K562 (cell line): Measurements from ENCODE around the gene SIGLEC11. TPM values are rescaled to one million over a fixed set of nuclear protein-coding genes. Genes with fewer than 3 reads are reported as not detected.
A peak's percentile ranks its signal among the peaks of the same experiment; 100 is the strongest.

Experiments used
- CBX2 ChIP-seq: fragments of 200-600 bp; sonication (generic); IDR thresholded peaks from one replicate; pipeline ENCODE4 v1.6.1; 2012; ENCODE audit warnings: mild to moderate bottlenecking, low read length, inconsistent platforms; ENCODE audit not compliant: insufficient read depth, poor library complexity, severe bottlenecking
- CLOCK ChIP-seq: fragments of 250-450 bp; sonication (Bioruptor Pico); IDR thresholded peaks from 2 replicates; pipeline ENCODE4 v1.4.0; 2020; ENCODE audit warnings: mild to moderate bottlenecking, moderate library complexity, borderline replicate concordance
- CTBP1 ChIP-seq: fragments of 450-650 bp; IDR thresholded peaks from 2 replicates; pipeline ENCODE4 v1.6.1; 2016; ENCODE audit warnings: borderline replicate concordance
- ETV6 ChIP-seq, 3 experiments: fragments of 150-350 bp in 1 of 3; sonication (generic) in 1 of 3; formaldehyde crosslinking in 1 of 3; IDR thresholded peaks; 2 replicates each; pipeline versions ENCODE4 v1.6.1 to v1.8.0; 2014 to 2022; ENCODE audit warnings: borderline replicate concordance in 2 of 3, low read depth in 2 of 3, antibody characterized with exemption in 1 of 3, low read length in 1 of 3, mild to moderate bottlenecking in 1 of 3, missing genetic modification reagents in 1 of 3
- HNRNPLL ChIP-seq: fragments of 200-400 bp; formaldehyde crosslinking; IDR thresholded peaks from 2 replicates; pipeline ENCODE4 v1.6.1; 2017; ENCODE audit warnings: low read length, low read depth, mild to moderate bottlenecking; ENCODE audit not compliant: poor library complexity, severe bottlenecking
- IRF2 ChIP-seq: sonication (generic); formaldehyde crosslinking; IDR thresholded peaks from 2 replicates; pipeline ENCODE4 v1.8.1; 2022; ENCODE audit warnings: mild to moderate bottlenecking, missing genetic modification reagents
- KAT2B ChIP-seq: IDR thresholded peaks from one replicate; pipeline ENCODE4 v1.6.1; 2012; ENCODE audit warnings: low read depth, mild to moderate bottlenecking, control low read depth, inconsistent platforms, low read length, moderate library complexity
- MCM2 ChIP-seq: fragments of 450-650 bp; IDR thresholded peaks from 2 replicates; pipeline ENCODE4 v1.6.1; 2017; ENCODE audit warnings: low read depth, mild to moderate bottlenecking
- MLX ChIP-seq, 2 experiments: fragments of 450-650 bp in 1 of 2; sonication (generic) in 1 of 2; formaldehyde crosslinking; conservative IDR thresholded peaks; 2 replicates each; pipeline versions ENCODE4 v1.4.0 to v1.8.1; 2020 to 2022; ENCODE audit warnings: mild to moderate bottlenecking in 1 of 2, missing genetic modification reagents in 1 of 2
- MYC ChIP-seq, 2 experiments: fragments of 250-450 bp in 1 of 2; sonication (Bioruptor Pico) in 1 of 2; IDR thresholded peaks; 2 replicates each; pipeline versions ENCODE4 v1.5.1 to v1.6.1; 2012 to 2021; ENCODE audit warnings: low read depth in 2 of 2, borderline replicate concordance in 1 of 2, improper control_type of control experiment in 1 of 2, low read length in 1 of 2, mild to moderate bottlenecking in 1 of 2, moderate library complexity in 1 of 2
- NFRKB ChIP-seq: fragments of 450-650 bp; IDR thresholded peaks from 2 replicates; pipeline ENCODE4 v1.6.1; 2016; ENCODE audit warnings: low read depth
- POLR2B ChIP-seq: fragments of 450-650 bp; IDR thresholded peaks from 2 replicates; pipeline ENCODE4 v1.6.1; 2018; ENCODE audit warnings: low read depth; ENCODE audit not compliant: partially characterized antibody
- PTRF ChIP-seq: fragments of 450-650 bp; IDR thresholded peaks from 2 replicates; pipeline ENCODE4 v1.6.1; 2016; ENCODE audit warnings: mild to moderate bottlenecking, missing genetic modification characterization, missing compliant biosample characterization
- RBM25 ChIP-seq: fragments of 200-400 bp; formaldehyde crosslinking; IDR thresholded peaks from 2 replicates; pipeline ENCODE4 v1.6.1; 2018; ENCODE audit warnings: low read length, low read depth, moderate library complexity; ENCODE audit not compliant: severe bottlenecking
- SMAD1 ChIP-seq: fragments of 150-350 bp; IDR thresholded peaks from 2 replicates; pipeline ENCODE4 v1.6.1; 2014; ENCODE audit warnings: low read length, low read depth; ENCODE audit not compliant: partially characterized antibody
- SMARCE1 ChIP-seq: fragments of 450-650 bp; IDR thresholded peaks from 2 replicates; pipeline ENCODE4 v1.7.1; 2016; ENCODE audit warnings: mild to moderate bottlenecking
- TAL1 ChIP-seq: fragments of 450-650 bp; IDR thresholded peaks from 2 replicates; pipeline ENCODE4 v1.6.1; 2016; ENCODE audit warnings: mild to moderate bottlenecking
- TEAD2 ChIP-seq: fragments of 450-650 bp; IDR thresholded peaks from 2 replicates; pipeline ENCODE4 v1.6.1; 2016; ENCODE audit warnings: missing genetic modification characterization, control low read depth, missing compliant biosample characterization
- TRIM25 ChIP-seq: fragments of 450-650 bp; IDR thresholded peaks from 2 replicates; pipeline ENCODE4 v1.7.0; 2016; ENCODE audit warnings: borderline replicate concordance
- ZKSCAN1 ChIP-seq: fragments of 150-350 bp; IDR thresholded peaks from 2 replicates; pipeline ENCODE4 v1.6.1; 2016; ENCODE audit warnings: low read depth, low read length
- ZNF175 ChIP-seq: fragments of 200-800 bp; sonication (Bioruptor generic); IDR thresholded peaks from 2 replicates; pipeline ENCODE4 v1.6.1; 2016; ENCODE audit warnings: low read depth, mild to moderate bottlenecking, missing genetic modification characterization, missing compliant biosample characterization
- ZNF24 ChIP-seq: fragments of 450-650 bp; IDR thresholded peaks from 2 replicates; pipeline ENCODE4 v1.6.1; 2016
- ZNF253 ChIP-seq: fragments of 250-450 bp; sonication (Bioruptor Pico); conservative IDR thresholded peaks from 2 replicates; pipeline ENCODE4 v1.6.1; 2021; ENCODE audit warnings: mild to moderate bottlenecking
- polyA plus RNA-seq, 8 experiments: library from polyadenylated mRNA; depleted of rRNA in 4 of 8; stranded (reverse) in 5 of 8; unstranded in 3 of 8; fragments of >200 nt; fragmentation: Nextera tagmentation in 2 of 8; fragmentation: Illumina TruSeq in 1 of 8; extraction: Ambion mirVana in 2 of 8; extraction: Trizol in 1 of 8; gene quantifications; 2 replicates each; pipeline versions ENCODE4 v1.2.1 to v1.2.3, GENCODE V29; 2011 to 2014; ENCODE audit warnings: inconsistent platforms in 1 of 8, missing spikeins in 1 of 8
- total RNA-seq, 7 experiments: library from RNA; depleted of rRNA in 6 of 7; stranded (reverse); fragments of >200 nt in 6 of 7; fragmentation: Illumina TruSeq in 2 of 7; extraction: Trizol in 2 of 7; gene quantifications; 2 replicates each; pipeline versions ENCODE4 v1.2.1 to v1.2.3, GENCODE V29; 2011 to 2021; ENCODE audit warnings: low replicate concordance in 1 of 7

Gene SIGLEC11
- total and polyA plus RNA-seq, 9 of the 15 experiments (the other 6 are each of a cell fraction or from before 2014, with no cell fraction given) = not detected

- TF ChIP-seq IRF2 (CRISPR knock-in tag) (no peak), KAT2B (no peak), MLX (CRISPR knock-in tag; conservative IDR thresholded peaks at IDR 0.05) (no peak), SMAD1 (no peak), TRIM25 (no peak), ZNF253 (CRISPR knock-in tag) (no peak), ZNF175 (no peak; the same call in 1 of the 2 replicates), CBX2 (no peak), SMARCE1 (no peak), CLOCK (CRISPR knock-in tag) (0 out of 2 replicates have a peak, but pooled peaks have one; percentile 17), RBM25 (no peak), ZKSCAN1 (no peak), TEAD2 (tag) (no peak), HNRNPLL (no peak), NFRKB (peak; percentile 38; the same call in 1 of the 2 replicates), CTBP1 (0 out of 2 replicates have a peak, but pooled peaks have one; percentile 32), ETV6 (IDR thresholded peaks at IDR 0.05; ENCODE audit: borderline replicate concordance in 1 of 2, low read depth in 2 of 2, low read length in 1 of 2) (no peak), ETV6 (CRISPR knock-in tag; IDR thresholded peaks at IDR 0.05; ENCODE audit: borderline replicate concordance) (no peak), MYC (IDR thresholded peaks at IDR 0.05; ENCODE audit: low read depth, low read length) (no peak), MYC (CRISPR knock-in tag; IDR thresholded peaks at IDR 0.05; ENCODE audit: borderline replicate concordance, low read depth) (no peak), MCM2 (no peak), ZNF24 (no peak), PTRF (peak; percentile 46; the same call in 1 of the 2 replicates), TAL1 (no peak), POLR2B (no peak)
Observed at GRCh38 chr19:49927526-49928264, 33.3 kb downstream of the SIGLEC11 start (continued).
